GM18858 (cell line): Measurements from ENCODE around the gene CCDC88C.

Experiments used
- ATAC-seq: cut with Tn5 transposase; IDR thresholded peaks from one replicate; pipeline ENCODE4 v1.9.1; 2021; ENCODE audit not compliant: unreplicated experiment

Gene CCDC88C

GRCh38 chr14:91313852-91314251 lies 103.8 kb downstream of the CCDC88C start:
- ATAC-seq = no peak

- no peak for ATAC-seq
These were observed 104.3 kb downstream of the CCDC88C start for GRCh38 chr14:91313154-91313850.

- ATAC-seq = no peak
These were observed 106.3 kb downstream of the CCDC88C start for GRCh38 chr14:91311284-91311662.

DNA sequence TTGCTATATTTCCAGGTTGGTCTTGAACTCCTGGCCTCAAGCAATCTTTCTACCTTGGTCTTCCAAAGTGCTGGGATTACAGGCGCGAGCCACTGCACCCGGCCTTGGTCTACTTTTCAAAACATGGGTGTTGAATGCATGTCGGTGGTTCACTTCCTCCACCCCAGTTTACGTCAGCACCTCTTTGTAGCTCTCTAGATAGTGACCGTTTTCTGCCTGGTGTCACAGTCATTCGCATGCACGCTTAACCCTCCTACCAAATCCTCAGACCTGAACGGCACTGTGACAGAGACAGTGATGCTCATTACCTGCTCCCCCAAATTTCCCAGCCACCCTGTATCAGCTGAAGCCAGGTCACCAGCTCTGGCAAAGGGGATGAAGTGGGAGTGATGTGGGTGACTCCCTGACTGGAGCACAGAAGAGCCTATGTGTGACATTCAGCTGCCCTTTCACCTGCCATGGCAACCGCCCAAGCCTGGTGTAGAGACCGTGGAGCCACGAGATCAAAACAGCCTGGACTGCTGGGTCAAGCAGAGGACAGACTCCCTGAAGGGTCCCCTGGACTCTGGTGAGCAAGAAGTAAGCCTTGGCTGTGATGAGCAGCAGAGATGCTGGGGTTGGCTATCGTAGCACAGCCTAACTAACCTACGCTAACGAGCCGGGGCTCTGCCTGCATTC lies 106.9 kb downstream of the CCDC88C start:
- ATAC-seq = no peak

GRCh38 chr14:91309756-91310280 lies 107.8 kb downstream of the CCDC88C start:
- no peak for ATAC-seq

GRCh38 chr14:91308337-91308736 lies 109.3 kb downstream of the CCDC88C start:
- no peak for ATAC-seq

GRCh38 chr14:91307652-91308051 lies 110.0 kb downstream of the CCDC88C start:
- no peak for ATAC-seq

- ATAC-seq = no peak
These were observed 110.6 kb downstream of the CCDC88C start for GRCh38 chr14:91307046-91307445.

DNA sequence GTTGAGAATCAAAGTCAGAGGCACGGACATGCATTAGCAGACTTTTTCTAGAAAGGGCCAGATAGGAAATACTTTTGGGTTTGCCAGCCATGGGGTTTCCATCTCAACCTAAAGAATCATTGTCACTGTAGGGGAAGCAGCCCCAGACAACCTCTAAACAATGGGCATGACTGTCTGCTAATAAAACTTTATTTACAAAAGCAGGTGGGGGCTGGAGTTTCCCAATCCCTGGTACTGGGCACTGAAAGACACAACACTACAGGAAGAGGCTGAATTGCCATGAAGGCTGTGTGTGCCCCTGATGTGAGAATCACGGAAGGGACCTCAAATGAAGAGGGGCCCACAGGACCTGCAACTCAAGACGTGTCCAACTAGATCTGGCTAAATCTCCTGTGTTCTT lies 111.1 kb downstream of the CCDC88C start:
- no peak for ATAC-seq

DNA sequence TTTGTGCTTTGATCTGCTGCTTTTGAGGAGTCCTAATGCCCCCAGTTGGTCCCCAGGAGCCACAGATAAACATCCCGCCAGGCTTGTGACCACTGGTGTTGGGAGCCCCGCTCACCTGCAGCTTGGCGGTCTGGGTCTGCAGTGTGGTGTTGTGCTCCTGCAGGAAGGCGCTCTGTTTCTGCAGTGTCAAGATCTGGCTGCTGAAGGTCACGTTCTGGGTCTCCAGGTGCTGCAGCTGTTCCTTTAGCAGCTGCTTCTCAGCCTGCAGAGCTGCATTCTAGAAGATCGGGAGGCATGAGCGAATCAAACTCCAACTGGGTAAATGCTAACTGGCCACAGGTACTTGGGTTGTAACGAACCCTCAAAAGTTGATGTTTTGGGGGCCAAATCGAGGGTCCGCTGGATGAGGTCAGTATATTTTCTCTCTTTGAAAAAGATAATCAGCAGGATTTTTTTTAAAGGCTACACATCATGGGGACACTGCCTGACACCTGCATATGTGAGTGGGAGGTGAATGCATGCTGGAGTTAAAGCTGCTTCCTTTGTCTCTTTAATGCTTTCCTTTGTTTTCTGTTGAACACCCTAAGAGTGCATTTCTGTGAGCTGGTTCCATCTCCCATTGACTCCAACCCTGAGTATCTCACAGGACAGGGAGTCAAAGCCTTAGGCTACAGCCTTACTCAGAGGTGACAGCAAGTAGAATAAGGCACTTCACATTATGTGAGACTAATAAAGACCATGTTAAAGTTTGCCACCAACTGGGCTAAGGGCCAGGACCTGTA lies 111.8 kb downstream of the CCDC88C start:
- ATAC-seq = no peak

DNA sequence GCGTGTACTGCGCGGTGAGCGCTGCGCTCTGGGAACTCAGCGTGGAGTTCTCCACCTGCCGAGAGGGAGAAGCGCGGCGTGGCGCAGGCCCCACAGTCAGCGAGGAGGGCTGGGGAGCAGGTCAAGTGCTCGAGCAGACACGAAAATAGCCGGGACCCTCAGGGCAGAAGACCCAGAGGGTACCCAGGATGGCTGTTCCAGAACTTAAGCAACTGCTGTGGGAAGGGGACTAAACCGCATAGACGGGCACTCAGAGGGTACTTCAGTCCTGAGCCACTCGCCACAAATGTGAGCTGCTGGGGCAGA lies 113.7 kb downstream of the CCDC88C start:
- no peak for ATAC-seq

DNA sequence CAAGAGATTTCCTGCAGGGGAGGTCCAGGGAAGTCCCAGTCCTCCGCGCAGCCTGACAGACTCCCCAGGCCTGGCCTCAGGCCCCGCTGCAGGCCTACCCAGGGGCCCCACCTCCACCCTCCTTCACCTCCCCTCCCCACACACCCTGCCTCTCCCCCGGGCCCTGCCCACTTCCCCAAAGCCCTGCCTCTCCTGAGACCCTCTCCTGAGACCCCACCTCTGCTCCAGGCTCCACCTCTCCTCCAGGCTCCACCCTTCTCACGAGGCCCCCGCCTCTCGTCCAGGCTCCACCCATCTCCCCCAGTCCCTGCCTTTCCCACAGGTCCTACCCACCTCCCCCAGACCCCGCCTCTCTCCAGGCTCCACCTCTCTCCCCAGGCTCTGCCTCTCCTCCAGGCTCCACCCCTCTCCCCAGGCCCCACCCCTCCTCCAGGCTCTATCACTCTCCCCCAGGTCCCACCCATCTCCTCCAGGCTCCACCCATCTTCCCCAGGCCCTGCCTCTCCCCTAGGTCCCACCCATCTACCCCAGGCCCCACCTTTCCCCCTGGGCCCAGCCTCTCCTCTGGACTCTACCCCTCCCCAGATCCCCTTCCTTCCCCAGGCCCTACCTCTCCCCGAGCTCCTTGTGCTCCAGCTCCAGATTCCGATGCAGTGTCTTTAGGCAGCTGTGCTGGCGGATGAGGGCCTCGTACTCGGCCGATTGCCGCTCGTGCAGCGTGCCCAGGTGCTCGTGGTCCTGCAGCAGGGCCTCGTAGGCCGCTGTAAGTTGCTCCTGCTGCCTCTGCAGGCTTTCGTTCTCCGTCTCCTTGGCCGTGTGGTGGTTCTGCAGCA lies 114.3 kb downstream of the CCDC88C start:
- ATAC-seq = no peak

DNA sequence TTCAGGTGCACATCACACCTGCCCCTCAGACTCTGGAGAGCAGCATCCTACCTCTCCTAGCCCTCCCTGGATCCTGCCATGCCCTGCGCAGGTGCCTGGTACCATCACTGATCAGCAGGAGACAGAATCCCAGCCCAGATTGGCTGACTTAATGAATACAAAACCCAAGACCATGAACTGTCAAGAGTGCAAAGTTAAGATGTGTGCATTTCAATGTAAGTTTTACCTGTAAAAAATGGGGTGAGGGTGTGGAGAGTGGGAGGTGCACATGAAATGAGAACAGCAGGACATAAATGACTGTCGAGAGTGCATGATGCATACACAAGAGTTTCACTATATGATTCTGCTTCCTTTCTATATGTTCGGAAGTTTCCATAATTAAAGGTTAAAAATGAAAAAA lies 115.2 kb downstream of the CCDC88C start:
- no peak for ATAC-seq

- ATAC-seq = no peak
These were observed 116.7 kb downstream of the CCDC88C start for GRCh38 chr14:91300957-91301356.

DNA sequence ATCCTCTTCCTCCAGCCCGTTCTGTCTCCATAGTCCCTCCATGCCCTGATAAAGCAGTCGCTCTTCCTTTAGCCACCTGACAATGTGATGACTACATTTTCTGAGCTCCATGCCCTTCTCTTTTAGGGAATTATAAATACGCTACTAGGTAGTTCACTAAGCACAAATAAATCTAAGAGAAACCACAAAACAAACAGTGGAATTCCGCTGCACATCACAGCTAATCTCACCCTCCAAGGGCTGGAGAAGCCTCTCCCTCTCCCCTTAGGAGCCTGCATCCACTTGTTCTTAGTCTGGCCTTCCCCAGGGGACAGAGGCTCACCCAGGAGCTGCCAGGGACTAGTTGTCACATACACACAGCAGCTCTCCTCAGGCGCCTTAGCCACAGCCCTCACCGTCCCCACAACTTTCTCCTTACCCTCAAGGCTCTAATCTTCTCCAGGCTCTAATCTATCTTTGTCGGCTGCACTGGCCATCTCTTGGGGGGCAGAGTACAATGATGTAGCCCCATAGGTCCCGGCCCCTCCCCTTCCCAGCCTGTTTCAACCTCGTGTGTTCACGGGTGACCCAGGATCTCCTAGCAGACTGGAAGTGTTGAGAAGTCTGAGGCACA lies 117.2 kb downstream of the CCDC88C start:
- ATAC-seq = no peak

DNA sequence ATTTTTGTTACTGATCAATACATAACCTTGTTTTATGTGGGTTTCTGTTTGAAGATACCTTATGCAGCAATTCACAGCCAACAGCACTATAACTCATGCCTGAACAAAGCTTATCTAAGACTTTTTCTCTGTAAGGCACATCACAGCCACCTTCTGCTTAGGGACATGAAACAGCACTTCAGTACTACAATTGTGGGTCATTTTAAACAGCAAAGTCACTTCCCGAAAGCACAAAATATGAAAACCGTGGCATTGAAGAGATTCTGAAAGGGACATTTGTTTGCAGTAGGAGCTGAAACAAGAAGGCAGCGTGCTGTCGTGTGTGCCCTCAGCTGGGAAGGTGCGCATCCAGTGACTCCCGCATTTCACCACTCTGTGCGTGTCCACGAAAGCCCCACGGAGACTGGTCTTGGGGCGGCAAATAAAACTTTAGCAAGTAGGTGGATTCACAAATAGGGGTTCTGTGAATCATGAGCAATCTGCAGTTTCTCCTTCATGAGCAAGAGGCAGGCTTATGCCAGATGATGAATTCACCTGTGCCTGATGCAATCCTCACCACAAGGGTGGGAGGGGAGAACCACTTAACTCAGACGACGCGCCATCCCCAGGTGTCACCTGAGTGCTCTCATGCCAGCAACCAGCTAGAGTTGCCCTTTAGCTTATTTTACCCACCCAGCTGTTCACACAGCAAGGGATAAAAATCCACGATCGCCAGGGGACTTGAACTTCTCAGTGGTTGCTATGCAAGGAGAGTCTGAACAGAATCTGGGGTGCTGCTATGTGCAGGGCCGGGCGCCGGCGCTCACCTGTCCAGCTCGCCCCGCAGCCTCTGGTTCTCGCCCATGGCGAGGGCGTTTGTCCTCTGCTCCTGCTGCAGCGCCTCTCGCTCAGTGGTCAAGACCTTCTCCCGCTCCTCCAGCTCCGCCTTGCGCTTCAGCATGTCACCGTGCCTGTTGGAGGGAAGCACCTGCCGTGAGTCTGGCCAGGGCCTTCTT lies 118.2 kb downstream of the CCDC88C start:
- no peak for ATAC-seq

DNA sequence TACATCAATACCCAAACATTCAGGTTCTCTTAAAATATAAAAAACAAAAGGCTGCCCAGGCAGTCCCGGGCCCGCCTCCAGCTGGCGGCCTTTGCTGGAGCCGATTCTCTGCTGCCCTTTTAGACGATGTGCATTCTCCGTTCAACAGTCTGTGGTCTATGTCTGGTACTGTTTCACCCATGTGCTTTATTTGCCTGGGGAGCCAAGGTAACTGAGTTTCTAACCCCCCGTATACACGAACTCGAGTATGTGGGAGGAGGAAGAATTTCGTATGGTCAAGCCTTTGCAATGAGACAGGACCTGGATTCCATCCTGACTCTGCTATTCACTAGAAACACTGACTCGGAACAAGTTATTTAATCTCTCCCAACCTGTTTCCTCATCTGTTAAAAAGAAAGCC lies 119.0 kb downstream of the CCDC88C start:
- no peak for ATAC-seq

- ATAC-seq = no peak
These were observed 120.4 kb downstream of the CCDC88C start for GRCh38 chr14:91297081-91297711.
